Activated T-helper 2 cell treated with anti-CD3 and anti-CD28 coated beads, Interferon-gamma antibody, Interleukin-2, Interleukin-4, amounts not matched to agents 10 μg/mL and 5 μg/mL and 100 μg/mL, durations not matched to agents 14 hours and 24 hours and 36 hours (primary cell): ENCODE measurements around the gene UBA1. TPM values are rescaled to one million over a fixed set of nuclear protein-coding genes. Genes with fewer than 3 reads are reported as not detected.

ENCODE experiments used
- DNase-seq: peaks from one replicate; pipeline ENCODE4 v3.0.0; 2021; ENCODE audit warnings: low spot score
- H3K27ac Mint-ChIP-seq: one replicate; pipeline ENCODE4 v1.8.0; 2021; ENCODE audit warnings: mixed read lengths
- H3K27me3 Mint-ChIP-seq: one replicate; pipeline ENCODE4 v1.8.0; 2021; ENCODE audit warnings: low read depth, mixed read lengths
- H3K36me3 Mint-ChIP-seq: one replicate; pipeline ENCODE4 v1.8.0; 2021; ENCODE audit warnings: low read depth, mixed read lengths
- H3K4me1 Mint-ChIP-seq: one replicate; pipeline ENCODE4 v1.8.0; 2021; ENCODE audit warnings: low read depth, mixed read lengths
- H3K4me3 Mint-ChIP-seq: one replicate; pipeline ENCODE4 v1.8.0; 2021; ENCODE audit warnings: low read depth, mild to moderate bottlenecking, moderate library complexity, mixed read lengths
- H3K9me3 Mint-ChIP-seq: one replicate; pipeline ENCODE4 v1.8.0; 2021; ENCODE audit warnings: mixed read lengths
- intact Hi-C: fragments of 100-400 bp; cut with micrococcal nuclease; formaldehyde crosslinking; loops from one replicate; pipeline ENCODE4 v1.15.1; 2023
- total RNA-seq: library from RNA; stranded (reverse); gene quantifications from 2 replicates; pipeline ENCODE4 v1.2.3, GENCODE V29; 2022

UBA1 gene
- total RNA-seq, 1 donor from 2014 or later, result 242 TPM

DNA sequence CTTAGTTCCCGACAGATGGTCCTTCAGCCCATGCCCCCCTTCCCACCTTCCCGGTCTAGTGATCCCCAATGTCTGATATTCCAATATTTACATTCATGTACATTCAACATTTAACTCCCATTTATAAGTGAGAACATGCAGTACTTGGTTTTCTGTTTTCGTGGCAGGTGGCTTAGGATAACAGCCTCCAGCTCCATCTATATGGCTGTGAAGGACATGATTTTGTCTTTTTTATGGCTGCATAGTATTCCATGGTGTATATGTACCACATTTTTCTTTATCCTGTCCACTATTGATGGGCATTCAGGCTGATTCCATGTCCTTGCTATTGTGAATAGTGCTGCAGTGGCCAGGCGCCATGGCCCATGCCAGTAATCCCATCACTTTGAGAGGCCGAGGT is 34.8 kb upstream of the UBA1 start:
- peaks cover 43% of the 10 kb centered on the region for H3K36me3 Mint-ChIP-seq

DNA sequence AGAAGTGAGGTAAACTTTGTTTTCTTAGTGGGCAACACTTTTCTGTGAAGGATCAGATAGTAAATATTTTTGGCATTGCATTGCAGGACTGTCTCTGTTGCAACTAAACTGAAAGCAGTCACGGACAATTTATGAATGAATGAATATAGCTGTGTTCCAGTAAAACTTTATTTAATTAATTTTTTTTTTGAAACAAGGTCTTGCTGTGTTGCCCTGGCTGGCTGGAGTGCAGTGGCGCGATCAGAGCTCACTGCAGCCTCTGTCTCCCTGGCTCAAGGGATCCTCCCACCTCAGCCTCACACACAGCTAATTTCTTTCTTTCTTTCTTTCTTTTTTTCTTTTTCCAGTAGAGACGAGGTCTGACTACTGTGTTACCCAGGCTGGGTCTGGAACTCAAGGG is 32.8 kb upstream of the UBA1 start:
- Mint-ChIP-seq H3K4me1 (no peaks in the 10 kb centered on the region), H3K36me3 (peaks cover 49% of the 10 kb centered on the region), H3K27ac (no peak overlapping the region), H3K4me3 (no peak overlapping the region), H3K9me3 (no peaks in the 10 kb centered on the region), H3K27me3 (no peaks in the 10 kb centered on the region)
- no peak for DNase-seq
- intact Hi-C loops, result loop anchor here (5.0 kb wide), 1 partner anchor 117 kb away; no protein-coding TSS in a partner anchor

More for the DNA sequence above, 34.8 kb upstream of the UBA1 start:
- Mint-ChIP-seq H3K4me3 (no peak overlapping the region), H3K27ac (no peak overlapping the region), H3K4me1 (no peaks in the 10 kb centered on the region), H3K27me3 (no peaks in the 10 kb centered on the region), H3K9me3 (no peaks in the 10 kb centered on the region)
- DNase-seq, result no peak
- intact Hi-C loops, result no loop called here

DNA sequence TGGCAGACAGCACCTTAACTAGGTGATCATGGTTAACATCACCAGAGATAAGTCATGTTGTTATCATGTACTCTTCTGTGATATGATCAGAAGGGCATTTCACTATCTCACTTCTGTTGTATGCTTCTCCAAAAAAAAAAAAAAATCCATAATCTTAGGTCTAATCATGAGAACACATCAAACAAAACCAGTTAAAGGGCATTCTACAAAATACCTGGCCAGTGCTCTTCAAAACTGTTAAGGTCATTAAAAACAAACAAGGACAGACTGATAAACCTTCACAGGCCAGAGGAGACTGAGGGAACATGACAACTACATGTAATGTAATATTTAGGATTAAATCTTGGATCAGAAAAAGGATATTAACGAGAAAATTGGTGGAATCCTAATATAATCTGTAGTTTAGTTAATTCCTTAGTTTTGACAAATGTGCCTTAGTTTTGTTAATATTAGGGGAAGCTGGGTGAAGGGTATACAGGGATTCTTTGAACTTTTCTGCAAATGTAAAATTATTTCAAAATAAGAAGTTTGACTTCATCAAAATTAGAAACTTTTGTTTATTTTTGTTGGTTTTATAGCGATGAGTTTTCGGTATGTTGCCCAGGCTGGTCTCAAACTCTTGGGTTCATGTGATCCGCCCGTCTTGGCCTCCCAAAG is 30.6 kb upstream of the UBA1 start:
- Mint-ChIP-seq H3K36me3 (peaks cover 35% of the 10 kb centered on the region), H3K27ac (no peak overlapping the region), H3K9me3 (no peaks in the 10 kb centered on the region), H3K4me1 (no peaks in the 10 kb centered on the region), H3K4me3 (no peak overlapping the region), H3K27me3 (no peaks in the 10 kb centered on the region)
- no peak for DNase-seq
- intact Hi-C loops, result loop anchor here (5.0 kb wide), 1 partner anchor 114 kb away; no protein-coding TSS in a partner anchor

DNA sequence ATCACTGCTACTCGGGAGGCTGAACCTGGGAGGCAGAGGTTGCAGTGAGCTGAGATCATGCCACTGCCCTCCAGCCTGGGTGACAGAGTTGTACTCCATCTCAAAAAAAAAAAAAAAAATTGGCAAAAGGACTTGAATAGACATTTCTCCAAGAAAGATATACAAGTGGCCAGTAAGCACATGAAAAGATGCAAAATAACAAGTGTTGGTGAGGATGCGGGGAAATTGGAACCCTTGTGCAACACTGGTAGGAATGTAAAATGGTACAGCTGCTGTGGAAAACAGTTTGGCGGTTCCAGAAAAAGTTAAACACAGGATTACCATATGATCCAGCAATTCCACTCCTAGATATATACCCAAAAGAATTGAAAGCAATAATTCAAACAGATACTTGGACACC is 29.2 kb upstream of the UBA1 start:
- Mint-ChIP-seq H3K36me3 (peaks cover 40% of the 10 kb centered on the region), H3K4me3 (no peak overlapping the region), H3K4me1 (no peaks in the 10 kb centered on the region)

DNA sequence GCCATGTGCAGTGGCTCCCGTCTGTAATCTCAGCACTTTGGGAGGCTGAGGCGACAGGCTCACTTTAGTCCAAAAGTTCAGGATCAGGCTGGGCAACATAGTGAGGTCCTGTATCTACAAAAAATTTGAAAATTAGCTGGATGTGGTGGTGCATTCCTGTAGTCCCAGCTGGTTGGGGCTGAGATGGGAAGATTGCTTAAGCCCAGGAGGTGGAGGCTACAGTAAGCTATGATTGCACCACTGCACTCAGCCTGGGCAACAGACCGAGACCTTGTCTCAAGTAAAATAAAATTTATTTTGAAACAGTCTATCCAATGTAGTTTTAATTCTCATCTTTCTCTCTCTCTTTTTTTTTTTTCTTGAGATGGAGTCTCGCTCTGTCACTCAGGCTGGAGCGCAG is 27.5 kb upstream of the UBA1 start:
- no peaks in the 10 kb centered on the region for H3K9me3 Mint-ChIP-seq
- no peaks in the 10 kb centered on the region for H3K27me3 Mint-ChIP-seq
- H3K4me1 Mint-ChIP-seq, result no peaks in the 10 kb centered on the region
- intact Hi-C loops, result no loop called here
- H3K4me3 Mint-ChIP-seq, result no peak overlapping the region
- peaks cover 35% of the 10 kb centered on the region for H3K36me3 Mint-ChIP-seq
- no peak overlapping the region for H3K27ac Mint-ChIP-seq
- DNase-seq, result no peak

More for the DNA sequence above, 29.2 kb upstream of the UBA1 start:
- intact Hi-C loops, result loop anchor here (5.0 kb wide), 1 partner anchor 113 kb away; no protein-coding TSS in a partner anchor
- Mint-ChIP-seq H3K27me3 (no peaks in the 10 kb centered on the region), H3K9me3 (no peaks in the 10 kb centered on the region), H3K27ac (no peak overlapping the region)
- no peak for DNase-seq

DNA sequence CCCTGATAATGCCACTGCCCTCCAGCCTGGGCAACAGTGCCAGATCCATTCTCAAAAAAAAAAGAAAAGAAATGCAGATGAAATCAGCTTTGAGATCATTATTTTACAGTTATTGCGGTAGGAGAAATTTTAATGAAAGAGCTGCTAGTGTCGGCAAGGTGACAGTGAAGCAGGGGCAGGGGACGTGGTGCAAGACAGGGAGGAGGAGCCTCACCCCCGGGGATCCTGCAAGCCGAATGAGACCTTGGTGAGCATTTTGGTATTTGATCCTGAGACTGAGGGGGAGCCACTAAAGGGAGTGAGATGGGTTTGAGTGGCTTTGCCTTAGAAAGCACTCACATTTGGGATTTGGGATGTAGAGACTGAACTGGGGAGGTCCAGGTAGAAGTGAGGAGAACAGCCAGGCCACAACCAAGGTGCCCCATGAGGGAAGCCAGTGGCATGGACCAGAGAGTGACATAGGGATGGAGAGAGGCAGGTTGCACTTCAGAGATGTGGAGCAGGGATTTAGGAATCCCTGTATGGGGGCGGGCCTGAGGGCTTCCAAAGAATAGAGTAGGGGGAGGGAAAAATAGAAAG is 25.0 kb upstream of the UBA1 start:
- Mint-ChIP-seq H3K4me1 (no peaks in the 10 kb centered on the region), H3K36me3 (peaks cover 41% of the 10 kb centered on the region), H3K4me3 (no peak overlapping the region), H3K27me3 (no peaks in the 10 kb centered on the region), H3K9me3 (no peaks in the 10 kb centered on the region), H3K27ac (no peak overlapping the region)
- no peak for DNase-seq
- intact Hi-C loops, result no loop called here

DNA sequence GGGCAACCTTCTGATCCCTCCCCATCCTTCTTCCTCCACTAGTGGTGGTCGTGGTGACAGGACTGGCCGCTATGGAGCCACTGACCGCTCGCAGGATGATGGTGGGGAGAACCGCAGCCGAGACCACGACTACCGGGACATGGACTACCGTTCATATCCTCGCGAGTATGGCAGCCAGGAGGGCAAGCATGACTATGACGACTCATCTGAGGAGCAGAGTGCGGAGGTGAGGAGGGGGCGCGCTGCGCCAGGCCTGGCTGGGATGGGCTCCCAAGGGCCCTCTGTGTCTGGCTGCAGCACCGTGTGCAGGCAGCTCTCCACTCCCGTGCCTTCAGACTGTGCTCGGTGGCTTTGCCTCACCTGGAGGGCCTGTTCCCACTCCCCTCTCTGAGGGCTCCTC is 24.4 kb upstream of the UBA1 start:
- H3K36me3 Mint-ChIP-seq, result peaks cover 41% of the 10 kb centered on the region

DNA sequence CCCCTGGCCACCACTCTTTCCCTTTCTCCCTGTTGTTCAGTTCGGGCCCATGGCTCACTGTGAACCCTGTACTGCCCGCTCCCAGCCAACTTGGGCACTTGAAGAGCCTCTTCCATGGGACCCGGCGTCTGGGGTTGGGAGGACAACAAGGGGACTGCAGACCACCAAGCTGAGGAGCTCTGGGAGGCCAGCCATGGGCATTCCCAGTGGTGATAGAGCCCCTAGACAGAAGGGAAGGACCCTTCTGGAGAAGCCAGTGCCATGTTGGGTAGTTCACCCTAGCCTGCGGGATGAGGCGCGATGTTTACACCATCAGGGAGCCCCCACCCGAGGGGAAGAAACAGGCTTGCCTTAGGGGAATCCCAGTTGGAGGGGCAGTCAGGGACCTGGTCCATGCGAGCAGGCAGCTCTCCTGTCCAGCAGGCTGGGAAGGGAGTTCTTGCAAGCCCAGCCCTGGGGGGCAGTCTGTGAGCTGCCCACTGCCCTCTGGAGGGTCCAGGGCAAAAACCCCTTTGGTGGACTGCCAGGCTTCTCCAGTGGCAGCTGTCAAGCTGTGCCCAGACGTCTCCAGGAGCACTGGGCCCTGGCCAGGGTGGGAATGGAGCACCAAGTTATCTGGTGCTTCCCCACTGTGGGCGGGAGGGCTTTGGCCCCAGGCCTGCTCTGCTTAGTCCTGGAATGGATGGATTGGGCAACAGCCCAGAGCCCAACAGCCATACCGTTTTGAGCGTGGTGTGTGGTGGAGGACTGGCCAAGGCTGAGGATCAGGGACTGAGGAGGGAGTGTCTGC is 23.7 kb upstream of the UBA1 start:
- peaks cover 39% of the 10 kb centered on the region for H3K36me3 Mint-ChIP-seq

More for the DNA sequence above, 24.4 kb upstream of the UBA1 start:
- no peaks in the 10 kb centered on the region for H3K9me3 Mint-ChIP-seq
- intact Hi-C loops, result no loop called here
- no peak for DNase-seq
- H3K4me3 Mint-ChIP-seq, result no peak overlapping the region
- no peaks in the 10 kb centered on the region for H3K4me1 Mint-ChIP-seq
- H3K27me3 Mint-ChIP-seq, result no peaks in the 10 kb centered on the region
- no peak overlapping the region for H3K27ac Mint-ChIP-seq

DNA sequence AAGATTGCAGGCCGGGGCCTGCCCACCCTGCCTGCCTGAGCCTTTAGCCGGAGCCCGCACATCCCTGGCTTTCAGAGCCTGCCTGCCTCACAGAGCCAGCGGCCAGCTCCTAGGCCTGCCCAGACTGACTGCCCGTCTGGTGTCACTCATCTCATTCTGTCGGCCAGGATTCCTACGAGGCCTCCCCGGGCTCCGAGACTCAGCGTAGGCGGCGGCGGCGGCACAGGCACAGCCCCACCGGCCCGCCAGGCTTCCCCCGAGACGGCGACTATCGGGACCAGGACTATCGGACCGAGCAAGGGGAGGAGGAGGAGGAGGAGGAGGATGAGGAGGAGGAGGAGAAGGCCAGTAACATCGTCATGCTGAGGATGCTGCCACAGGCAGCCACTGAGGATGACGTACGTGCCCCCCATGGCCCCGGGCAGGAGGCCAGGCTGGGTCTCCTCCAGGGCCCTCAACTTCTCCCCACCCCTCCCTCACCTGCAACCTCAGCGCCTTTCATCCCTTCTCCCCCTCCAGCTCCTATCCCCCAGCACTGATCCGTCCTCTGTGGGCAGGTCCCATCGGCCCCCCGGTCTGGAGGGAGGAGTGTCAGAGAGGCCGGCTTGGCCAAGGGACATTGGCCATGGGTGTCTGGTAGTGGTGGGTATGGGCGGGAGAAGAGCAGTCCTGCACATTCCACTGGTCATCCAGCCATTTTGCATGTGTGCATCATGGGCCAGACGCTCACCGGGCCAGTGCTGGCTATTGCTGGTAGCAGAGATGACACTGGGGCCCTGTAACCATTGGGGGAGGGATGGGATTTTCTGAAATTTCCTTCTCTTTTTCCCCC is 22.6 kb upstream of the UBA1 start:
- no peak overlapping the region for H3K27ac Mint-ChIP-seq
- DNase-seq, result no peak
- peaks cover 42% of the 10 kb centered on the region for H3K36me3 Mint-ChIP-seq
- no peaks in the 10 kb centered on the region for H3K9me3 Mint-ChIP-seq
- intact Hi-C loops, result no loop called here
- no peak overlapping the region for H3K4me3 Mint-ChIP-seq
- H3K27me3 Mint-ChIP-seq, result no peaks in the 10 kb centered on the region
- no peaks in the 10 kb centered on the region for H3K4me1 Mint-ChIP-seq

More for the DNA sequence above, 23.7 kb upstream of the UBA1 start:
- no peak overlapping the region for H3K4me3 Mint-ChIP-seq
- intact Hi-C loops, result no loop called here
- no peaks in the 10 kb centered on the region for H3K9me3 Mint-ChIP-seq
- H3K27ac Mint-ChIP-seq, result no peak overlapping the region
- DNase-seq, result no peak
- H3K27me3 Mint-ChIP-seq, result no peaks in the 10 kb centered on the region
- no peaks in the 10 kb centered on the region for H3K4me1 Mint-ChIP-seq

DNA sequence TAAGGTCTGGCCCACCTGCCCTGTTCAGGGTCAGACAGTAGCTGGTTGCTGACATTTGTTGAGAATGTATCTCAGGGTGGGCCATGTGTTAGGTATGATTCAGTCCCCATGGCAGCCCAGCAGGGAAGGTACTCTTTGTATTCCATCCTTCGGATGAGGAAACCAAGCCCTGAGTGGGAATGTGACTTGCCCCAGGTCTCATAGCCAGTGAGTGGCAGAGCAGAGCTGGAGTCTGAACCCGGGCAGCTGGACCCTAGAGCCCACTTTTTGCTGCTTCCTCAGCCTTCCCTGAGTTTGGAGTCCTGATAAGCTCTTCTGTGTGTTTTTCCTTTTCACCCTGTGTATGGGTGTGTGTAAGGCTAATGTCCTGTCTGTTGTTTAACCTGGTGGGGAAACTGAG is 21.6 kb upstream of the UBA1 start:
- Mint-ChIP-seq H3K27ac (no peak overlapping the region), H3K36me3 (peaks cover 51% of the 10 kb centered on the region), H3K4me3 (no peak overlapping the region), H3K9me3 (no peaks in the 10 kb centered on the region), H3K27me3 (no peaks in the 10 kb centered on the region), H3K4me1 (peaks cover 1% of the 10 kb centered on the region)
- no peak for DNase-seq
- intact Hi-C loops, result no loop called here

DNA sequence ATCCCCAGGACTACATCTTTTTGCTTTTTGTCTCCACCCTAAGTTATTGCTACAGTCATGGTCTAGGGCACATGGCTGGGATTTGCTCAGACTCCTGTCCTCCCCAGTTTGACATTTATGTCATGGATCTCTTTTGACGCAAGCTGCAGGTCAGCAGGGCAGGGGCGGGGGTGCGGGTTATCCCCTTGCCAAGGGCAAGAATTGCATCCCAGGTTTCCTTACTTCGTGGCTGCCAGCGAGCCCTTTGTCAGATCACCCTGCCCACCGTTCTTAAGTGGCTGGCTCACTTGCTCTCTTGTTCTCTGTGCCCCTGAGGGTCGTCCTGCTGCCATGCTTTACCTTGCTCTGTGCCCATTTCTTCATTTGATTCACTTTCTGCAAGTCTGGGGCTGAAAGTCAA is 21.1 kb upstream of the UBA1 start:
- DNase-seq, result no peak
- Mint-ChIP-seq H3K9me3 (no peaks in the 10 kb centered on the region), H3K4me3 (no peak overlapping the region), H3K36me3 (peaks cover 51% of the 10 kb centered on the region), H3K27ac (no peak overlapping the region), H3K4me1 (peaks cover 1% of the 10 kb centered on the region), H3K27me3 (no peaks in the 10 kb centered on the region)
- intact Hi-C loops, result no loop called here

DNA sequence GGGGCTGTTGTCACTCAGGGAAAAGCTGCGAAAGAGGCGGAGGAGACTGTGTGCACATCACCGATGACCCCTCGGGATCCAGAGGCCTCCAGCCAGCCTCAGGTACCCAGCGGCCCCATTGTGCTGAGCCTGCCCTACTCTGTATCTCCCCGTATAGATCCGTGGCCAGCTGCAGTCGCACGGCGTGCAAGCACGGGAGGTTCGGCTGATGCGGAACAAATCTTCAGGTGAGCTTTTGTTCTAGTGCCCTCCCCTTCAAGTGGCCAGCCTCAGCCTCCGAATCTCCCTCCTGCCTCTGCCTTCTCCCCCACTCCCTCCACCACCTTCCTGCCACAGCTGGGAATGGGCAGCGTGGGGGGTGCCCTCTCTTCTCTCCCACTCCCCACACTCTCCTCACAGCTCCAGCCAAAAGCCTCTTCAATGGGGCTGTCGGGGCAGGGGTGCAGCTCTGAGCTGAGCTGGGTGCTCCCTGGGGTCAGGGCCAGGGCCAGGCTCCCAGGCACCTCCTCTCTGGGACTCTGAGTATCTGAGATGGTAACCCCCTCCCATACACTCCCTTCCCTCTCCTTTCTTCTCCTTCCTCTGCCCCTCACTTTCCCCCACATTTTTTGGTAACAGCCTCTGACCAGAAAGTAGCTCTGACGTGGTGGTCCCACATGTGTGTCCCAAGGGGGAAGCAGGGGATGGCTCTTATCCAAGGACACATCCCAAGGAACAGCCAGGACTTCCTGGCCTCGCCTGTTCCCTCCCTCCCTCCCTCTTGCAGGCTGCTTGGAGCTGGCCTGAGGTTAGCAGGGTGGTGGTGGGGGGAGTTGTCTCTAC is 20.4 kb upstream of the UBA1 start:
- H3K27ac Mint-ChIP-seq, result no peak overlapping the region
- intact Hi-C loops, result no loop called here
- no peak for DNase-seq
- no peaks in the 10 kb centered on the region for H3K27me3 Mint-ChIP-seq
- no peaks in the 10 kb centered on the region for H3K9me3 Mint-ChIP-seq
- peaks cover 55% of the 10 kb centered on the region for H3K36me3 Mint-ChIP-seq
- peaks cover 1% of the 10 kb centered on the region for H3K4me1 Mint-ChIP-seq
- no peak overlapping the region for H3K4me3 Mint-ChIP-seq
